Measurements from ENCODE around the gene ULK4. TPM values are rescaled to one million over a fixed set of nuclear protein-coding genes. Genes with fewer than 3 reads are reported as not detected.
"Not testable (repeated sequence)": the region's sequence is repeated elsewhere in the genome, so short reads cannot be mapped to it uniquely, and the experiment has no call there.

ULK4 gene
- total and polyA plus RNA-seq, 2 experiments from 2014 or later, result 1.8 to 3.7 TPM

- DNase-seq (ENCODE audit: low read depth in 1 of 2, low spot score in 1 of 2), result no peak
- H3K36me3 ChIP-seq, result no peaks in the 10 kb centered on the region
- no peaks in the 10 kb centered on the region for H3K27me3 ChIP-seq
- no peak for TF ChIP-seq CTCF (IDR thresholded peaks at IDR 0.05; ENCODE audit: low read depth, low read length)
- H3K9me3 ChIP-seq (ENCODE audit: low read depth), result no peaks in the 10 kb centered on the region
- no peak overlapping the region for H3K27ac ChIP-seq
- H3K4me3 ChIP-seq, result no peak overlapping the region
- no peaks in the 10 kb centered on the region for H3K4me1 ChIP-seq (ENCODE audit: low read depth)
These were observed 544.3 kb downstream of the ULK4 start for GRCh38 chr3:41417574-41417973.

GRCh38 chr3:41411065-41411464 is 550.8 kb downstream of the ULK4 start:
- no peak overlapping the region for H3K27ac ChIP-seq
- DNase-seq (ENCODE audit: low read depth in 1 of 2, low spot score in 1 of 2), result no peak
- H3K27me3 ChIP-seq, result no peaks in the 10 kb centered on the region
- no peaks in the 10 kb centered on the region for H3K36me3 ChIP-seq
- no peak overlapping the region for H3K4me3 ChIP-seq
- no peaks in the 10 kb centered on the region for H3K9me3 ChIP-seq (ENCODE audit: low read depth)
- H3K4me1 ChIP-seq (ENCODE audit: low read depth), result peaks cover 2% of the 10 kb centered on the region
- no peak for TF ChIP-seq CTCF (IDR thresholded peaks at IDR 0.05; ENCODE audit: low read depth, low read length)

- Histone ChIP-seq H3K36me3 (no peaks in the 10 kb centered on the region), H3K27ac (no peak overlapping the region), H3K27me3 (no peaks in the 10 kb centered on the region), H3K4me3 (no peak overlapping the region), H3K9me3 (ENCODE audit: low read depth) (no peaks in the 10 kb centered on the region), H3K4me1 (ENCODE audit: low read depth) (no peaks in the 10 kb centered on the region)
- DNase-seq (ENCODE audit: low read depth in 1 of 2, low spot score in 1 of 2), result peak in 1 of 2 donors; percentile 22
- no peak for TF ChIP-seq CTCF (IDR thresholded peaks at IDR 0.05; ENCODE audit: low read depth, low read length)
These were observed 556.4 kb downstream of the ULK4 start for GRCh38 chr3:41405466-41405865.

- no peak overlapping the region for H3K4me3 ChIP-seq
- DNase-seq (ENCODE audit: low read depth in 1 of 2, low spot score in 1 of 2), result no peak
- TF ChIP-seq CTCF (IDR thresholded peaks at IDR 0.05; ENCODE audit: low read depth, low read length), result no peak
- no peak overlapping the region for H3K27ac ChIP-seq
- no peaks in the 10 kb centered on the region for H3K4me1 ChIP-seq (ENCODE audit: low read depth)
- no peaks in the 10 kb centered on the region for H3K36me3 ChIP-seq
- no peaks in the 10 kb centered on the region for H3K9me3 ChIP-seq (ENCODE audit: low read depth)
- H3K27me3 ChIP-seq, result no peaks in the 10 kb centered on the region
These were observed 557.3 kb downstream of the ULK4 start for GRCh38 chr3:41404582-41404981.

GRCh38 chr3:41394896-41395295 is 567.0 kb downstream of the ULK4 start:
- H3K9me3 ChIP-seq (ENCODE audit: low read depth), result no peaks in the 10 kb centered on the region
- no peak overlapping the region for H3K27ac ChIP-seq
- TF ChIP-seq CTCF (IDR thresholded peaks at IDR 0.05; ENCODE audit: low read depth, low read length), result no peak
- no peaks in the 10 kb centered on the region for H3K4me1 ChIP-seq (ENCODE audit: low read depth)
- DNase-seq (ENCODE audit: low read depth in 1 of 2, low spot score in 1 of 2), result no peak
- H3K36me3 ChIP-seq, result no peaks in the 10 kb centered on the region
- H3K4me3 ChIP-seq, result no peak overlapping the region
- H3K27me3 ChIP-seq, result no peaks in the 10 kb centered on the region

GRCh38 chr3:41370765-41371535 is 591.0 kb downstream of the ULK4 start:
- H3K36me3 ChIP-seq; H3K27me3 ChIP-seq; H3K4me3 ChIP-seq; H3K9me3 ChIP-seq (ENCODE audit: low read depth): not testable (repeated sequence)
- peaks cover 17% of the 10 kb centered on the region for H3K4me1 ChIP-seq (ENCODE audit: low read depth)
- peak overlapping the region; percentile 64 for H3K27ac ChIP-seq
- DNase-seq (ENCODE audit: low read depth in 1 of 2, low spot score in 1 of 2), result peak in 1 of 2 donors; percentile 26

All from cardiac muscle cell (in vitro differentiated cells and primary cell).